DOHH2 (cell line): ENCODE measurements around the gene CFAP251.

Experiments
- EZH2phosphoT487 ChIP-seq: fragments of 200-600 bp; sonication (generic); IDR thresholded peaks from 2 replicates; pipeline ENCODE4 v1.6.1; 2017; ENCODE audit warnings: borderline replicate concordance, mild to moderate bottlenecking, antibody characterized with exemption, low read length, moderate library complexity, mixed read lengths
- TF ChIP-seq, protein P1 (sequence below): fragments of 200-600 bp; sonication (generic); IDR thresholded peaks from one replicate; pipeline ENCODE4 v1.5.1; 2014; ENCODE audit warnings: antibody characterized with exemption, mild to moderate bottlenecking, low read depth, low read length; ENCODE audit not compliant: poor library complexity, severe bottlenecking

DNA sequence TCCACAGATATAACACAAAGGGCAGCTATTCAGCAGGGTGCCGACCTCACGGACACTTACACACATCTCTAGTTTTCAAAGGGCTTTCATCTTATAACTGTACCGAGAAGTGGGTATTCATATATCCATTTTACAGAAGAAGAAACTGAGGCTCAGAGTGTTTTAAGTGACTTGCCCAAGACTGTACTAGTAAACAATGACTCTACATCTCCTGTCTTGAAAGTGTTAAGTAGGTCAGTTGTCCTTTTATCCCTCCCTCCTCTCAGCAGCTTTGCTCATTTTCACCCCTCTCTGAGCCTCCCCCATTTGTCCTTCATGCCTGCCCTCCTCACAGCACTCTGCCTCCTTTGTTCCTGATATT, 13.8 kb downstream of the CFAP251 start:
- TF ChIP-seq, protein P1, sequence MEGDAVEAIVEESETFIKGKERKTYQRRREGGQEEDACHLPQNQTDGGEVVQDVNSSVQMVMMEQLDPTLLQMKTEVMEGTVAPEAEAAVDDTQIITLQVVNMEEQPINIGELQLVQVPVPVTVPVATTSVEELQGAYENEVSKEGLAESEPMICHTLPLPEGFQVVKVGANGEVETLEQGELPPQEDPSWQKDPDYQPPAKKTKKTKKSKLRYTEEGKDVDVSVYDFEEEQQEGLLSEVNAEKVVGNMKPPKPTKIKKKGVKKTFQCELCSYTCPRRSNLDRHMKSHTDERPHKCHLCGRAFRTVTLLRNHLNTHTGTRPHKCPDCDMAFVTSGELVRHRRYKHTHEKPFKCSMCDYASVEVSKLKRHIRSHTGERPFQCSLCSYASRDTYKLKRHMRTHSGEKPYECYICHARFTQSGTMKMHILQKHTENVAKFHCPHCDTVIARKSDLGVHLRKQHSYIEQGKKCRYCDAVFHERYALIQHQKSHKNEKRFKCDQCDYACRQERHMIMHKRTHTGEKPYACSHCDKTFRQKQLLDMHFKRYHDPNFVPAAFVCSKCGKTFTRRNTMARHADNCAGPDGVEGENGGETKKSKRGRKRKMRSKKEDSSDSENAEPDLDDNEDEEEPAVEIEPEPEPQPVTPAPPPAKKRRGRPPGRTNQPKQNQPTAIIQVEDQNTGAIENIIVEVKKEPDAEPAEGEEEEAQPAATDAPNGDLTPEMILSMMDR, result no peak
- TF ChIP-seq EZH2phosphoT487, result no peak
